ENCODE results near the gene TMEM245.

- no peak for TF ChIP-seq EZH2phosphoT487 (IDR thresholded peaks at IDR 0.05; ENCODE audit: borderline replicate concordance, low read length)
- no peak for TF ChIP-seq CTCF (IDR thresholded peaks at IDR 0.05; ENCODE audit: low read depth, low read length, poor library complexity, severe bottlenecking)
These were observed 83.9 kb downstream of the TMEM245 start for GRCh38 chr9:109035684-109036423.

Data from DOHH2 (cell line).